22Rv1 (cell line): ENCODE results near the gene MRPL1.

Experiments used
- ZFX ChIP-seq: fragments of 450-650 bp; IDR thresholded peaks from 2 replicates; pipeline ENCODE4 v1.6.1; 2017; ENCODE audit warnings: antibody characterized with exemption, borderline replicate concordance
- TF ChIP-seq, protein P1 (sequence below): fragments of 450-650 bp; IDR thresholded peaks from 2 replicates; pipeline ENCODE4 v1.5.1; 2017; ENCODE audit warnings: mild to moderate bottlenecking

DNA sequence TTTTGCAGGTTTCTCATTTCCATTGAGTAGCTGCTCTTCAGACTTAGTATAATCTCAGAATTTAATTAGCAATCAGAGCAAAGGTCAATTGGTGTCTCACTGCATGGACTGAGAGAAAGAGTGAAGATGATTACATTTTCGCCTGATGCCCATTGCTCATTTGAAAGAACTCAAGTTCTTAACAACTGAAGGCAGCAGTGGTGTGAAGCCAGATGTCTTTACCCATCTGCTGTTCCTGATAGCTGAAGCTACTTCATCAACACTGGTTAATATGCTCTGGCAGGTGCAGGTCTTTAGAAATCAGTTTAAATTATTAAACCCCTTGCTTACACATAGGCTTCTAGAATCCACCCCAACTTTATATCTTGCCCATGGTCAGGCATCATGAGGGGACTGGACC lies 130.0 kb downstream of the MRPL1 start:
- TF ChIP-seq, protein P1, sequence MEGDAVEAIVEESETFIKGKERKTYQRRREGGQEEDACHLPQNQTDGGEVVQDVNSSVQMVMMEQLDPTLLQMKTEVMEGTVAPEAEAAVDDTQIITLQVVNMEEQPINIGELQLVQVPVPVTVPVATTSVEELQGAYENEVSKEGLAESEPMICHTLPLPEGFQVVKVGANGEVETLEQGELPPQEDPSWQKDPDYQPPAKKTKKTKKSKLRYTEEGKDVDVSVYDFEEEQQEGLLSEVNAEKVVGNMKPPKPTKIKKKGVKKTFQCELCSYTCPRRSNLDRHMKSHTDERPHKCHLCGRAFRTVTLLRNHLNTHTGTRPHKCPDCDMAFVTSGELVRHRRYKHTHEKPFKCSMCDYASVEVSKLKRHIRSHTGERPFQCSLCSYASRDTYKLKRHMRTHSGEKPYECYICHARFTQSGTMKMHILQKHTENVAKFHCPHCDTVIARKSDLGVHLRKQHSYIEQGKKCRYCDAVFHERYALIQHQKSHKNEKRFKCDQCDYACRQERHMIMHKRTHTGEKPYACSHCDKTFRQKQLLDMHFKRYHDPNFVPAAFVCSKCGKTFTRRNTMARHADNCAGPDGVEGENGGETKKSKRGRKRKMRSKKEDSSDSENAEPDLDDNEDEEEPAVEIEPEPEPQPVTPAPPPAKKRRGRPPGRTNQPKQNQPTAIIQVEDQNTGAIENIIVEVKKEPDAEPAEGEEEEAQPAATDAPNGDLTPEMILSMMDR, result no peak
- TF ChIP-seq ZFX, result no peak
